Suppressor macrophage treated with lipopolysaccharide for 4 hours (primary cell): ENCODE results near the gene LRRFIP1.
"Not testable (repeated sequence)": the region's sequence is repeated elsewhere in the genome, so short reads cannot be mapped to it uniquely, and the experiment has no call there.

Experiments used
- DNase-seq: peaks from one replicate; pipeline ENCODE4 v3.0.0-alpha.2; 2020

LRRFIP1 gene

DNA sequence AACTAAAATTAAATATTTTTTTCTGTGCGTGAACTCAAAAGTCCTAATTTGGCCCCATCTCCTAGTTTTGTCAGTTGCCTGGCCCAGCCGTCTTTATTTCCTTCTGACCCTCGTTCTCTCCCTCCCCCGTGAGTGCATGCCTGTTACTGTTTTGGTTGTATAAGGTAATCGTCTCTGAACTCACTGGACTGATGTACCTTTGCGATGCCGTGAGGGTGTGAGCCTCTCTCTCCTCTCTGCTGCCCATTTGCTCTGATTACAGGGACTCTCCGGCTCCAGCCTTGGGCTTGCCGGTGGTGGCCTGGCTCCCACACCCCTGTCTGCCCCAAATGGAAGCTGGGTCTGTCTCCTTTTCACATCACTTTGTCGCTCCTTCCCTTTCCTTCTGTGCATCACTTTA lies 104.7 kb downstream of the LRRFIP1 start:
- no peak for DNase-seq

DNA sequence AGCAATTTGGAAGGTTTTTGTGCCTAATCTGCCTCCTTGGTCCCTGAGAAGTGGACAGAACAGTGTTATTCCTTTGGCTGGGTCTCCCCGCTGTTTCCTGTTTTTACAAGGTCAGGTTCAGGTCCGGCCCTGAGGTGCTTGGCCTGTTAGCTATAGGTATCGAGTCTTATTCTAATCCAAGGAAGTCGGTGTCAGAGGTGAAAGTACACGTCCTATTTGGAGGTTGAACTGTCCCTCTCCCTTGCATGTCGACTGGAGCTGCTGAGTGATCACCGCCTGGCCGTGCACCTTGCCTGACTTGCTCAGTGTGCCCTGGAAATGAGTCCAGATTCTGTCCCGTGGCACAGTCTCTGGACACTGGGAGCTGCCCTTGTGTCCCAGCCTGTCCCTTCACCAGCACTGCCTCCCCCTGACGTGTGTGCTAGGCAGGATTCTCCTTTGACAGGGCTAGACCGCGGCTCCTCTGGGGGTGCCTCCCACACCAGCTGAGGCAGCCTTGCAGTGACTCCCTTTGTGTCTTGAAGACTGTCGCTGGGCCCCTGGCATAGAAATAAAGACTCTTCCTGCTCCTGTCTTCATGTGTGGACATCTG lies 105.5 kb downstream of the LRRFIP1 start:
- DNase-seq, result no peak

DNA sequence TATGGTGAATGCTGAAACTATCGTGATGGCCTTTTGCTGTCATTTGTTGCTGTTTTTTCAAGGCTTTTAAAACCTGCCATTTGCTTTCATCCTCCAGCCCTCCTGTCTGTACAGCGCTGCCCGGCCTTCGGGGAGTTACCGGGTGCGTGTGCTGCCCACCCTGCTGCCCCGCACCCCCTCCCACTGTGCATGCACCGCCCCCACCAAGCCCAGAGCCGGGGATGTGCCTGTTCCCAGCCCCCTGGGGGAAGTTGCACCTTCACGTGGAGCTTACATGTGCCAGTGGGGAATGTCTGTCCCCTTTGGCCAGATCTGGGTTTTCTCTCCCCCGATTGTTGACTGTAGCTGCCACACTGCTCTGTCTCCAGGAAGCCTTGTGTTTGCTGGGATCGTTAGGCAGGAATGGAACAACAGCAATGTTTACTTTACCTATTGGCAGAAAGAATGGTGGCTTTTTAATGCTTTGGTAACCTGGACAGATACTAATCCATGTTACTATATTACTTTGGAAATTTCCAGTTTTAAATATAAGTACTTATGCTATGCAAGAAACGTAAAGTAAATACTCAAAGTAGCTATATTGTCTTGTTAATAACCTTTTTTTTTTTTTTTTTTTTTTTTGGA lies 106.4 kb downstream of the LRRFIP1 start:
- no peak for DNase-seq

DNA sequence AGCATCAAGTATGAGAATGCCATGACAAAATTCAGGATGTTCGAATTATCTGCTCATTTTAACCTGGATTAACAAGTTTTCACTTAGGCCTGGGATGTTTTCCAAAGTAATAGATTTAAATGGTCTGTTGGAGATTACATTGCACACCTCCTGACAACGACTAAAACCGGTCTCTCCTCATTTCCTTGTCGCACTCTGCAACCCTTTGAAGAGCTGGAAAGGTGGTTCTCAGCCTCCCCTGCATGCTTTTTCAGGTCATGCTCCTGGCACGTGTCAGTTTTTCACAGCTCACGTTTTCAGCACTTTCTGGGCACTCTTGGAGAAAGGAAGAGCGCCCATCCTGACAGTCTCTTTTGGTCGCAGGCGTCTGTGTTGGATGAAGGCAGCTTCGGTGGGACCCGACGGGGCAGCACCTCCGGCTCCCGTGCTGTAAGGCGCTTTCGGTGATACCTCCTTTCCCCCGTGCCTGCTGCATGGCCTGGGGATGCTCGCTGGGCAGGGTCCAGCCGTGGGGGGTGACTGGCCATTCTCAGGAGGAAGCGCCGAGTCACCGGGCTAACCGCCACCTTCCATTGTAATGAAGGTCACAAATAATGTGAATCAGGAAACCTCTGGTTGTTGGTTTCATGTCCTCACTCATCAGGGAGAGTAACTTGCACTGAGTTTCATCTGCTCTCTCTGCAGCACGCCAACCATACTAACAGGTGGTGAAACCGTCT lies 107.7 kb downstream of the LRRFIP1 start:
- no peak for DNase-seq

DNA sequence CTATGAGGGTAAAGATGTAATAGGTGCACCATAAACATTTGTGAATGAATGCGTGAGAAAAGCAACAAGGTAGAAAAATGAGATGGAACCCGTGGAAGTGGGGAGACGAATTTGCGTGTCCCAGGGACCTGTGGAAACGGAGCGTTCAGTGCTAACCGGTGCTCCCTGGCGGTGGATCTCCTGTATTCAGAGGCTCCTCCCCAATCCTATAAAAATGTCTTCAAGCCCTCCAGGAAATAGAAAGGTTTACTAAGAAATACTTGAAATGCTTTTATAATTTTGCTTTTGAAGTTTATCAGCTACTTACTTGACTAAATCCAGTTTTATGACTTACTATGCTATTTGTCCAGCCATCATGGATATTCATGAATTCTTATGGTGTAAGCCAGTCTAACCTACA lies 108.4 kb downstream of the LRRFIP1 start:
- no peak for DNase-seq

DNA sequence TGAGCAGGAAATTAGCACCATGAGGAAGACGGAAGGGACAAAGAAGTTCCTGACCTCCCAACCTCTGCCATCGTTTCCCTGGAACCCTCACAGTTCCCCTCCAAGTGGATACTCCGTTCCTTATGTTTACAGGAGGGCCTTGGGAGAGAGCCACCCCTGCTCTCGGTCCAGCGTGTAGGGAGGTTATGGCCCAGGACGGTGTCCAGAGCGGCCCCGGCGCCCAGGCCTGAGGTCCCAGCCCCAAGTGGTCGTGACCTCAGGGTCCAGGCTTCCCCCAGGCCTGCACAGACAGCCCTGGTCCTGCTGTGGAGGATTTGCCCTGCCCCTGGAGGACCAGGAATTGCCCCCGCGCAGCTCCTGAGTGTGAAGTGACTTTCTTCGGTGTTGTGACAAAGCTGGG lies 109.4 kb downstream of the LRRFIP1 start:
- DNase-seq, result no peak

DNA sequence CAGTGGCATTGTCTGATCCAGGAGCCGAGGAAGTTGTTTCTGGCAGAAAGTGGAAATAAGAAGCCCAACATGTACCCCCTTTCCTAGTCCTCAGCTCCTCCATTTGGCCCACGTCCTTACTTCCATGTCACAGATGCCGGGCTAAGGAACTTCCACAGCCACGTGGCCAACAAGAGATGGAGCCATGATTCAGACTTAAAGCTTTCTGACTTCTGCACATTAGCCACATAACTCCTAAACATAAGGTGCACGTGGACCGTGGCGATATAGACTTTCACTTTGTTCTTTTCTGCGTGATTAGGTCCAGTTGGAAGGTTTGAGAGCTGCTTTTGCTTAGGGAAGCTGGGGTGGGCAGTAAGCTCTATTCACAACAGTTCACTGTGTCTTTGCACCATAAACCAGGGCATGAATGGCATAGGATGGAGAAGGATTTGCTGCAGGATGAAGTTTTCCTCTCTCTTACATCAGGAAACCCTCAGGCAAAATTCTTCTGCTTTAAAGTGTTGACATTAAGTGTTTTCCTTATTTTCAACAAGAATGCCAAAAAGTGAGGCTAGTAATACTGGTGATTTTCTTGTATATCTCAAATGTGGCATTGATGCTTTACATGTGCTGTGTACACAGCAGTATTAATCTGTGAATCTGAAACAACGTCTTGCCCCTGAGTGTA lies 109.9 kb downstream of the LRRFIP1 start:
- DNase-seq, result no peak

DNA sequence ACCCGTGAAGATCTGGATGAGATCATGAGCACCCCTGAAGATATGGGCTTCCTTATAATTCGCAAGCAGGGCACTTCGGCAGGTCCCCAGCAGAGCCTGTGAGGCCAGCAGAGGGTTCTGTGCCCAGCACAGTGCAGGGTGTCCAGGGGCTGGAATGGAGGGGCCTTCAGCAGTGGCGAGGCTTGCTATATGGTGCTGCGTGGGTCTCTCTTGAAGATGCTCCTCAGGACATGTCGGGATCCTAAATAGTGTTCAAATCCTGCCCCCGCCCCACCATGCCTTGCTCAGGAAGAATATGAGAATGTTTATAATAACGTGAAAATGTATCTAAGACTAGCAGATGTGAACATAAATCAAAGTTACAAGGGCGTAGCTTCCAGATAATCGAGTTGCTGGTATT lies 110.9 kb downstream of the LRRFIP1 start:
- DNase-seq, result no peak

DNA sequence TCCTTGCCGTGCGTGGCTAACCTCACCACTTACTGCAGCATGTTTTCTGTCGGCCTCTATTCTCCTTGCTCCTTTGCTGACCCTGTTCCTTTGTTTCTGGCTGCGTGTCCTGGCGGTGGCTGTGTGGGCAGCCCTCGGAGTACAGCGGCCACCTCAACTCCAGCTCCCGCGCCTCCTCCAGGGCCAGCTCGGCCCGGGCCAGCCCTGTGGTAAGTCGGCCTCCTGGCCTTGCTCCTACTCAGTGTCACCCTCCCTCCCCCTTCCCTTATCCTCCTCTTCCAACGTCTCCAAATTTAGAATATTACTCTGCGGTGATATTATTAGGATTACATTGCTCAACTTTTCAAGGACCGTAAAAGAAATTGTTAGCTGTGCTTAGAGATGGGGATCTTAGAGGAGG lies 111.7 kb downstream of the LRRFIP1 start:
- DNase-seq, result no peak

DNA sequence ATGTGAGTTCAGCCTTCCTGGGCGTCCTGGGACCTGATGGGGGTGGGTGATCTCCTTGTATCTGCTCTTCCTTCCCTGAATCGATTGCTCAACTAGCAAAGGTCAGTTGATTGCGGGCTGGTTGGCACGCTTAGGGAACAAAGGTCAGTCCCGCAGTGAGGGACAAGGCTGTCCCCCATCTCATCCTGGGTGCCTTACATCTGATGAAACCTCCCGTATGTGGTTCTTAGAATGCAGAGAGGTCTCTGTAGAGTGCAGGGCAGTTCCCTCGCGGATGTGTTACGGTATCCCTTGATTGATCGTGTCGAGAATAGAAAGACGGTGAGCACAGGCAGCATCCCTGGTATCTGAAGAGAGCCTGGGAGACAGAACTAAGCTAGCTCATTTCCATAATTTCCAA lies 114.8 kb downstream of the LRRFIP1 start:
- DNase-seq, result peak; percentile 30

DNA sequence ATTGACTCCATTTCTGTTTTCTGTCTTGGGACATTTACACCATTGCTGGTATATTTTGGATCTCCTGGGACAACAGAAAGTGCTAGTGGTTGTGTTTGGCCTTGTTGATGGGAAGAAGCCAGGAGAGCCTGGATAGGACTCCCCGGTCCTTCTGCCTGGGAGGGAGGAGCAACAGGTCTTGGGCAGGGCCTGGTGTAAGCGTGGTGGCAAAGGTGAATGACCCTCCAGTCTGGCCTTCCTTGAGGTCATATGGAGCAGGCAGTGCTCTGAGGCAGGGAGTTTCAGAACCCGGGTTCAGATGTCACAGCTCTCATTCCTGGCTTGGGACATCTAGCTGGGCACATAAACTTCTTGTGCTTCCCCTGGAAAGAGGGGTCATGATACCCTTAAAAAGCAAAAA lies 115.2 kb downstream of the LRRFIP1 start:
- no peak for DNase-seq

DNA sequence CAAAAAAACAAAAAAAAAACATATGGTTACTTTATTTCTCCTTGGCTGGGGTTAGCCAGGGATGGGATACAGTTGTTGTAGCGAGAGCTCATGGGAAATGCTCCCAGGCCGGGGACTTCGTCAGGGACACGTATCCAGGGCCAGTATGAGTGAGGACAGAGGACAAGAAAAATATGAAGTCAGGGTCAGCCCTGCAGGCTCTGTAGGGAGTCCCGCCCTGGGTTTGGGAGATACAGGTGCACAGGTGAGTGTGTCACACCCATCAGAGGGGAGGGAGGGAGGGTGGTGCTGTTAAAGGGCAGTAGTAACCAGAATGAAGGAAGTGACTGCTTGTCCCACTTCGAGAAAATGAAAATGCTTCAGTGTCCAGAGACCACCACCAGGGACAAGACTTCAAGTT lies 115.6 kb downstream of the LRRFIP1 start:
- no peak for DNase-seq

DNA sequence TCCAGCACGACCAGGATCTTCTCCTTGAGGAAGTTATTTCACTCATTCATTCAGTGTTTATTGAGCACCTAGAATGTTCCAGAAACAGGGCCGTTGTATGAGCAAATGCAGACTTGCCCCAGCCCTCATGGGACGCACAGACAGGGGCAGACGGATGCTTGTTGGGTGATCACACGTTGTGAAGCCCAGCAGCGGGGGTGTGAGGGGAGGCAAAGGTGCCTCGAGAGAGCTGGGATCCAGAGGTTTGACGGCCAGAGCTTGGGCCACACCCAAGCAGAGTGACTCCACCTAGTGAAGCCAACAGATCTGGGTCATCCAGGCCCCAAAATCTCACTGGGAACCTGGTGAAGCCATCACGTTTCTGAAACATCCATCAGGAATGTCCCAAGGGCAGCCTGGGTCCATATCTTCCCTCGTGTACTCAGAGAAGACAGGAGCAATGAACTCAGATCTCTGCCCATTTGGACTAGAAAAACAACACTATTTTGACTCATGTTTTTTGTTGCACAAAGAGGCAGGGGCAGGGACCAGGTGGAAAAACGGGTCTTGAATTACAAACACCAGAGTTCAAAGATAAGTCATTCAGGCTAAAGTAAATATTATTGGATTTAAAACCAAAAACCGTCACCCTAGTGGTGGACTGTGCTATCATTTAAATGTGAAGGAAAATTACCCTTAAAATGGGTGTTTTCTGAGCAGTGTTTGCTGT lies 116.3 kb downstream of the LRRFIP1 start:
- no peak for DNase-seq

DNA sequence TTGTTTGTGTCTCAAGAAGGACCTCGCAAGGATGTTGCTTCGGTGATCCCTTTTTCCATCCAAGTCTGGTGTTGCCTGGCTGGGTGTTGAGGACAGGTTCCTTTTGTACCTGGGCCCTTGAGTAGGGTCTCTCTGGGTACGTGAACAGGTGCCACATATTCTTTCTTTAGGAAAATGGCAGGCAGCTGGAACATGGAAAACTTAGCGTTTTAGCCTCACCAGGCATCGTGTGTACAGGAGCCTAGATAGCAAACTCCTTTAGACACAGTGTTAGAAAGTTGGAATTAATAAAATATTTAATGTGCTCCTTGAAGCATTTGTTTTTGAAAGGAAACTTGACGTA lies 116.9 kb downstream of the LRRFIP1 start:
- no peak for DNase-seq

DNA sequence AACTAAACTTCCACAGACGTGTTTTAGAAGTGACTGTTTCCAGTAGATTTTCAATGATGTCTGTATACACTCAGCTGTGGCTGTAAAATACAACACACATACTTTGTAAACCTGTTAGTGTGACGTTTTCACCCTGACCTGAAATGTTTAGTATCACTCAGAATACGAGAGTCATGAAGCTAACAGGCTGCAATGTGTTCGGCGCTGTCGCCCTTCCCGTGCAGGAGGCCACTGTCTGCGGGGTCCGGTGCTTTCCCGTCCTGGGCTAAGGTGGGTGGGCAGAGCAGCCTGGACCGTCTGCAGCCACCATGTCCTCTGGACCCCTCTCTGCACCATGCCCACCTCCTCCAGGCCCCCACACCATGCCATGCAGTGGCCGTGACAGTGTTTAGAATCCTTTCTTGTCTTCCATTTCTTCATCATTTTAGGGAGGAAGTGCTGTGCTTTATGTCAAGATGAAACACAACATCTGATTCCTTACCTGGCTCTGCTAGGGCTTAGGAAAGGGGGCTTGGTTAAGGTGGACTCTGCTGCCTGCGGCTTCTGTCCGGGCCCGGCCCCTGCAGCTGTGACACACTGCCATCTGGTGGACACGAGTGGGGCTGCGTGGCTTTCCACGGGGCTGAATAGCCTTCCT lies 117.3 kb downstream of the LRRFIP1 start:
- peak; percentile 70 for DNase-seq

DNA sequence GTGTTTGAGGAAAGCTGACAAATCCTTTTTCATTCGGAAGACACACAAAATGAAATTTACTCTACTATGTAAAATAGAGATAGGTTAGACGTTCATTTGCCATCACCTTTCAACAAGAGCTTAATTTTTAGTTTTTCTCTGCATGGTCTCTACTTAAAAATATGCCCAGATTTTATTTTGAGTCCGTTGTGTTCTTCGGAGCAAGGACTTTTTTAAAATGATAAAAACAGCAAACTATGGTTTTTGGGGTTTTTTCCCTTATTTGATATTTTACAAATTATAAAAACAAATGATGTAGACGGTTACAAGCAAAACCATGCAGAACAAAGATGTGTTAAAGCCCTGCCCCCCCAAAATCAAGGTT lies 117.8 kb downstream of the LRRFIP1 start:
- no peak for DNase-seq

DNA sequence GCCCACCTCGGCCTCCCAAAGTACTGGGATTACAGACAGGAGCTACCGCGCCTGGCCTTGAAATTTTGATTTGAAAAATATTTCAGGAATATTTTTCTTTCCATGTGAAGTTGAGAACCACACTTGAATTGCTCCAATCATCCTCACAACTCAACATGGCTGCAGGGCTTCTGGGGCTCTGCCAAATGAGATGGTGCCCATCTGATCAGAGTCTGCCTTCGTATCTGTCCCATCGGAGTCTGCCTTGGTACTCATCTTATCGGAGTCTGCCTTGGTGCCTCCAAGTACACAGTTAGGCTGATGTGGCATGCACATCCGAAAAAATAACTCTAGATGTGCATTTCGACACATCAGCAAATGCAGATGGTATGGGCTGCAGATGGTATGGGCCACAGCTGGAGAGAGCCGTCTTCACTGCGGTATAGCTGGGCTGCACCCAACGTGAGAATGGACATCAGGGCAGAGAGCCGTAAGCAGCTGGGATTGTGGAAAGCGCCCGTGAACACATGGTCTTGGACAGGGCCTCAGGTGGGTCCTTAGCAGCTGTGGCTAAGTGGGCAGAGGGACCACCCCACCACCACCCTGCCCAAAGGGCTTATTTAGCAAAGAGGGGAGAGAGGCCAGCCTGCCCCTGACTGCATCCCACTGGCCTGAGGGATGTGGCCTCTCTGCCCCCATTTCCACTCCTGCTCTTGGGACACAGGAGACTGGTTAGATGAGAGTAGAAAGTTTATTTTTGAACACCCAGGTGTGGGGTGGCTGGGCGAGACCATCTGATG lies 119.1 kb downstream of the LRRFIP1 start:
- no peak for DNase-seq

DNA sequence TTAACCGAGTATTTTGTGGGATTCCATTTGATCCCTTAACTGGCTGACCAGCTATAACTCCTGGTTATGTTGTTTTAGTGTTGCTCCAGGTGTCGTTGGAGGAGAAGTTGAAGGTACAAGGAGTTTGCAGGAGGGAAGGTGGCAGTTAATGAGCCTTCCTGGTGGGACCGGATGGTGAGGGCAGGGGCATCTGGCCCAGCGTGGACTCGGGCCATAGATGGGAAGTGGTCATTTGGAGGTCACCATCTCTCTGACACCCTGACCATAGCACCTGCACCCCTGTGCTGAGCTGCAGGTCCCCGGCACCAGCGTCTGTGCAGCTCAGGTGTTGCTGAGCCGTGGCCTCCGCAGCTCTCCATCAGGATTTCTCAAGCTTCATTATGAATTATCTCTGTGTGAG lies 119.8 kb downstream of the LRRFIP1 start:
- DNase-seq, result no peak

DNA sequence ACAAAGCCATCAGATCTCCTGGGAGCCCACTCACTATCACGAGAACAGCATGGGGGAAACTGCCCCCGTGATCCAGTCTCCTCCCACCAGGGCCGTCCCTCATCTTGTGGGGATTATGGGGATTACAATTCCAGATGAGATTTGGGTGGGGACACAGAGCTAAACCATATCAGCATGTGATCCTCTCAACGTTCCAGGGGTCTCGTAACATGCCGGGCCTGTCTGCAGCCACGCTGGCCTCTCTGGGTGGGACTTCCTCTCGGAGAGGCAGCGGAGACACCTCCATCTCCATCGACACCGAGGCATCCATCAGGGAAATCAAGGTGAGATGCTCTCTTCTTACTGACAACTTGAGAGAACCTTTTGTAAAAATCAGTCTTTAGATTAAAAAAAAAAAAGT lies 121.6 kb downstream of the LRRFIP1 start:
- no peak for DNase-seq

DNA sequence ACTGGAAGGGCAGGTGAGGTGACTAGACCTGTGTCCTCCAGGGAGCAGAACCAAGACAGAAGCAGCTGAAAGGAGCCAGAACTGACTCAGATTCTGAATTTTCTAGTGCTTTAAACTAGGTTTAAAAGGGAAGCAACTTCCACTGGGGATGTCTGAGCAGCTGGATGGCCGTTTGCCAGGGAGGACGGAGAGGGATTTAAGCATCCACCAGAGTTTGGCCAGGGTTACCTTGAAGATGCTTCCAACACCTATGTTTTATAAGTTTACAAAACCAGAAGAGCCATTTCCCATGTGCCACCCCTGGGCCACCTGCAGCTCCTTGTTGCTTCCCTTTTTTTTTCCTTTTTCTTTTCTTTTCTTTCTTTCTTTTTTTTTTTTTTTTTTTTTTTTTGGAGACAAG lies 122.6 kb downstream of the LRRFIP1 start:
- no peak for DNase-seq

DNA sequence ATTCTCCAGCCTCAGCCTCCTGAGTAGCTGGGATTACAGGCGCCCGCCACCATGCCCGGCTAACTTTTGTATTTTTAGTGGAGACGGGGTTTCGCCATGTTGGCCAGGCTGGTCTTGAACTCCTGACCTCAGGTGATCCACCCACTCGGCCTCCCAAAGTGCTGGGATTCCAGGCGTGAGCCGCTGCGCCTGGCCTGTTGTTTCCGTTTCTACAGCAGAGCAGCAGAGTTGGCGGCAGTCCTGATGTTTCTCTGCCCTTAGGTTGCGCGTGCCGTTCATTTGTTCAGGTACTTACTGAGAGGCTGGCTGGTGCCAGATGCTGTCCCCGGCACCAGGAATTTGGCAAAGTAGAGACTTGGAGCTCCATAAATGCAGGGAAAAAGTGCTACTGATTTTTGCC lies 123.1 kb downstream of the LRRFIP1 start:
- not testable (repeated sequence) for DNase-seq

DNA sequence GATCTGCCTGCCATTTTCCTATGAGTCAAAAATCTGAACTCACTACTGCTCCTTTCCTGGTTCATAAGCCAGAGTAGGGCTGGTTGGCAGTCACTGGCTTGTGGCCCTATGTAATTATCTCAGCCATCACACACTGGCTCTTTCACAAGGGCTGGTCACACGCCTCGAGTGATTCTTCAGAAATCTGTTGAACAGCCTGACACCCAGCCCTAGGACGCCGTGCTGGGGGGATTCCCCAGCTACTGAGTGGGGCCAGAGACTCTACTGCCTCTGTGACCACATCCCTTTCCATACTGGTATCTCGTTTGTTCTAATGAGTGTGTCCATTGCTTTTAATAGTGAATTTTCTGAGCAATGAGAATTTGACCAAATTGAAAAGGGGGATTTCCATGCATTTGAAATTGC lies 125.4 kb downstream of the LRRFIP1 start:
- peak; percentile 86 for DNase-seq
